Hepatocyte (in vitro differentiated cells): ENCODE measurements around the gene TNNC2.

Experiments used
- EZH2 ChIP-seq: fragments of 200-600 bp; sonication (generic); IDR thresholded peaks from 2 replicates; pipeline ENCODE4 v1.6.1; 2016; ENCODE audit warnings: antibody characterized with exemption, mild to moderate bottlenecking, borderline replicate concordance
- EZH2phosphoT487 ChIP-seq: fragments of 200-600 bp; sonication (generic); IDR thresholded peaks from one replicate; pipeline ENCODE4 v1.6.1; 2018; ENCODE audit warnings: antibody characterized with exemption, mild to moderate bottlenecking, low read depth, moderate library complexity; ENCODE audit not compliant: unreplicated experiment, severe bottlenecking
- TF ChIP-seq, protein P1 (sequence below): fragments of 200-600 bp; sonication (generic); IDR thresholded peaks from 2 replicates; pipeline ENCODE4 v1.5.1; 2016; ENCODE audit warnings: antibody characterized with exemption, mild to moderate bottlenecking; ENCODE audit not compliant: poor library complexity

DNA sequence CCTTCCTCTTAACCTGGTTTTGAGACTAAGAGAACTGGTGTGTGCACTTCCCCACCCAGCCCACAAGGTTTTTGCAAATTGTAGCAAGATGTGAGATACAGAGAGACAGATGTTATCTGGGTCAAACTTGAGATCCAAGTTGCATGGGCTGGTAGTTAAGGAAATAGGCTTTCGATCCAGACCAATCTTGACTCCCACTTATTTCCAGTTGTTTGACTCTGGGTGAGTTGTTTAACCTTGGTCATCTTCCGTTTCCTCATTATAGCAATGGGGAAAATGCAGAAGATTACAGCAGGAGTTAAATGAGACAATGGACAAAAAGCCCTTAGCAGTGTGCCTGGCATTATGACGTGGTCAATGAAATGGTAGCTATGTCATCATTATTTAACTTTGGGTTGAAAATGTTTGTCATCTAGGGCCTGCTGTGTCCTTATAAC, 8.2 kb upstream of the TNNC2 start:
- TF ChIP-seq, protein P1, sequence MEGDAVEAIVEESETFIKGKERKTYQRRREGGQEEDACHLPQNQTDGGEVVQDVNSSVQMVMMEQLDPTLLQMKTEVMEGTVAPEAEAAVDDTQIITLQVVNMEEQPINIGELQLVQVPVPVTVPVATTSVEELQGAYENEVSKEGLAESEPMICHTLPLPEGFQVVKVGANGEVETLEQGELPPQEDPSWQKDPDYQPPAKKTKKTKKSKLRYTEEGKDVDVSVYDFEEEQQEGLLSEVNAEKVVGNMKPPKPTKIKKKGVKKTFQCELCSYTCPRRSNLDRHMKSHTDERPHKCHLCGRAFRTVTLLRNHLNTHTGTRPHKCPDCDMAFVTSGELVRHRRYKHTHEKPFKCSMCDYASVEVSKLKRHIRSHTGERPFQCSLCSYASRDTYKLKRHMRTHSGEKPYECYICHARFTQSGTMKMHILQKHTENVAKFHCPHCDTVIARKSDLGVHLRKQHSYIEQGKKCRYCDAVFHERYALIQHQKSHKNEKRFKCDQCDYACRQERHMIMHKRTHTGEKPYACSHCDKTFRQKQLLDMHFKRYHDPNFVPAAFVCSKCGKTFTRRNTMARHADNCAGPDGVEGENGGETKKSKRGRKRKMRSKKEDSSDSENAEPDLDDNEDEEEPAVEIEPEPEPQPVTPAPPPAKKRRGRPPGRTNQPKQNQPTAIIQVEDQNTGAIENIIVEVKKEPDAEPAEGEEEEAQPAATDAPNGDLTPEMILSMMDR, result no peak
- no peak for TF ChIP-seq EZH2
- TF ChIP-seq EZH2phosphoT487, result no peak
